Urothelium cell line (cell line): ENCODE data around the gene SGIP1.
"Not testable (repeated sequence)": the region's sequence is repeated elsewhere in the genome, so short reads cannot be mapped to it uniquely, and the experiment has no call there.

Experiments used
- DNase-seq: peaks from one replicate; pipeline ENCODE4 v3.0.0; 2011; ENCODE audit warnings: low spot score, mixed read lengths
- FAIRE-seq: peaks from 2 replicates; lab custom pipeline; 2011; peaks lifted over from hg19 to GRCh38; lab: Jason Lieb, UNC

SGIP1 gene

GRCh38 chr1:66552829-66553228 lies 18.9 kb downstream of the SGIP1 start:
- FAIRE-seq (no peak), DNase-seq (no peak)

- DNase-seq (no peak), FAIRE-seq (no peak)
Observed at GRCh38 chr1:66553846-66554245, 19.9 kb downstream of the SGIP1 start.

GRCh38 chr1:66556161-66556611 lies 22.2 kb downstream of the SGIP1 start:
- DNase-seq, result no peak
- FAIRE-seq, result no peak

GRCh38 chr1:66557157-66557556 lies 23.2 kb downstream of the SGIP1 start:
- FAIRE-seq (no peak), DNase-seq (no peak)

GRCh38 chr1:66559517-66559916 lies 25.6 kb downstream of the SGIP1 start:
- DNase-seq (no peak), FAIRE-seq (no peak)

- DNase-seq (no peak), FAIRE-seq (no peak)
Observed at GRCh38 chr1:66562561-66562960, 28.6 kb downstream of the SGIP1 start.

GRCh38 chr1:66563094-66563800 lies 29.3 kb downstream of the SGIP1 start:
- DNase-seq (peak; percentile 60), FAIRE-seq (no peak)

GRCh38 chr1:66563941-66564630 lies 30.1 kb downstream of the SGIP1 start:
- FAIRE-seq, result peak; percentile 81
- DNase-seq, result peak; percentile 39

GRCh38 chr1:66570196-66570595 lies 36.2 kb downstream of the SGIP1 start:
- DNase-seq (no peak), FAIRE-seq (no peak)

GRCh38 chr1:66571789-66572188 lies 37.8 kb downstream of the SGIP1 start:
- DNase-seq (no peak), FAIRE-seq (no peak)

GRCh38 chr1:66575739-66576138 lies 41.8 kb downstream of the SGIP1 start:
- FAIRE-seq, result no peak

GRCh38 chr1:66576645-66577044 lies 42.7 kb downstream of the SGIP1 start:
- no peak for FAIRE-seq
- DNase-seq, result no peak

More at GRCh38 chr1:66575739-66576138, 41.8 kb downstream of the SGIP1 start:
- DNase-seq, result no peak

- no peak for FAIRE-seq
- DNase-seq, result no peak
Observed at GRCh38 chr1:66578841-66579240, 44.9 kb downstream of the SGIP1 start.

- DNase-seq (no peak), FAIRE-seq (no peak)
Observed at GRCh38 chr1:66580081-66580480, 46.1 kb downstream of the SGIP1 start.

GRCh38 chr1:66583021-66583420 lies 49.1 kb downstream of the SGIP1 start:
- FAIRE-seq, result no peak
- no peak for DNase-seq

GRCh38 chr1:66585002-66585401 lies 51.0 kb downstream of the SGIP1 start:
- FAIRE-seq (no peak), DNase-seq (no peak)

GRCh38 chr1:66589326-66589725 lies 55.4 kb downstream of the SGIP1 start:
- DNase-seq, result no peak
- no peak for FAIRE-seq

- not testable (repeated sequence) for FAIRE-seq, DNase-seq
Observed at GRCh38 chr1:66592106-66592507, 58.2 kb downstream of the SGIP1 start.

- FAIRE-seq (no peak), DNase-seq (no peak)
Observed at GRCh38 chr1:66596191-66596590, 62.2 kb downstream of the SGIP1 start.

- DNase-seq, result no peak
- no peak for FAIRE-seq
Observed at GRCh38 chr1:66597500-66597899, 63.5 kb downstream of the SGIP1 start.

- no peak for FAIRE-seq
- DNase-seq, result peak; percentile 44
Observed at GRCh38 chr1:66598670-66599069, 64.7 kb downstream of the SGIP1 start.

- DNase-seq (no peak), FAIRE-seq (no peak)
Observed at GRCh38 chr1:66599346-66599745, 65.4 kb downstream of the SGIP1 start.
